Measurements from ENCODE around the gene CAPN10. TPM values are rescaled to one million over a fixed set of nuclear protein-coding genes. Genes with fewer than 3 reads are reported as not detected.
A peak's percentile ranks its signal among the peaks of the same experiment; 100 is the strongest.

The CAPN10 gene
- polyA plus RNA-seq, 3 donors, result 7.3 to 57.0 (median 7.4) TPM

DNA sequence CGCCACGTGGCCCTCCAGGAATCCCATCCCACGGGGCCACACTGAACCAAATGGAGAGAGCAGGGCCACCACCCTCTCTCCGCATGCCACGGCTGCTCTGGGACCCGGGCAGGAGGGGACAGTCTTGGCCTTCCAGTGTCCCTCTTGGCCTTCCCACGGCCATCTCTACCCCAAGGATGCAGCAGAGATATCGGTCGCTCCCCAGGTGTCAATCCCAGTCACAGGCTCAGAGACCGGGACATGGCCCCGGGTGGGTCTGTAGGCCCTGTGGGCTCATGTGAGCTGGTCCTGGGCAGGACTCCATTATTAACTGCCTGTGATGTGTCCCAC, 15.3 kb downstream of the CAPN10 start:
- H2AFZ ChIP-seq (ENCODE audit: insufficient read depth, low read depth, low read length, poor library complexity, severe bottlenecking), result no peak overlapping the region
- DNase-seq, result no peak
- H3K27me3 Mint-ChIP-seq (ENCODE audit: low read depth in 3 of 3), result peaks cover 0 to 8% (median 2%) of the 10 kb centered on the region in 3 donors
- no peak overlapping the region for H3K27ac ChIP-seq (ENCODE audit: low read depth in 1 of 2, low read length in 2 of 2)
- TF ChIP-seq, protein P1, sequence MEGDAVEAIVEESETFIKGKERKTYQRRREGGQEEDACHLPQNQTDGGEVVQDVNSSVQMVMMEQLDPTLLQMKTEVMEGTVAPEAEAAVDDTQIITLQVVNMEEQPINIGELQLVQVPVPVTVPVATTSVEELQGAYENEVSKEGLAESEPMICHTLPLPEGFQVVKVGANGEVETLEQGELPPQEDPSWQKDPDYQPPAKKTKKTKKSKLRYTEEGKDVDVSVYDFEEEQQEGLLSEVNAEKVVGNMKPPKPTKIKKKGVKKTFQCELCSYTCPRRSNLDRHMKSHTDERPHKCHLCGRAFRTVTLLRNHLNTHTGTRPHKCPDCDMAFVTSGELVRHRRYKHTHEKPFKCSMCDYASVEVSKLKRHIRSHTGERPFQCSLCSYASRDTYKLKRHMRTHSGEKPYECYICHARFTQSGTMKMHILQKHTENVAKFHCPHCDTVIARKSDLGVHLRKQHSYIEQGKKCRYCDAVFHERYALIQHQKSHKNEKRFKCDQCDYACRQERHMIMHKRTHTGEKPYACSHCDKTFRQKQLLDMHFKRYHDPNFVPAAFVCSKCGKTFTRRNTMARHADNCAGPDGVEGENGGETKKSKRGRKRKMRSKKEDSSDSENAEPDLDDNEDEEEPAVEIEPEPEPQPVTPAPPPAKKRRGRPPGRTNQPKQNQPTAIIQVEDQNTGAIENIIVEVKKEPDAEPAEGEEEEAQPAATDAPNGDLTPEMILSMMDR (IDR thresholded peaks at IDR 0.05), result no peak
- H3K36me3 ChIP-seq (replicated peaks in 1 of 2; ENCODE audit: control insufficient read depth in 1 of 2, insufficient read depth in 2 of 2, low read length in 2 of 2), result peaks cover 31 to 55% of the 10 kb centered on the region in 2 donors
- 94% methylated on average over 10 of the region's 11 CpGs for WGBS (ENCODE audit: insufficient coverage)
- peaks cover 9% of the 10 kb centered on the region for H3K4me1 Mint-ChIP-seq
- no peak overlapping the region for H3K4me3 ChIP-seq (replicated peaks in 1 of 3; ENCODE audit: low read depth in 2 of 3, low read length in 3 of 3)
- H3K9me3 Mint-ChIP-seq, result no peaks in the 10 kb centered on the region
- H3K27me3 ChIP-seq (ENCODE audit: control insufficient read depth in 2 of 2, insufficient read depth in 2 of 2, low read length in 2 of 2), result no peaks in the 10 kb centered on the region
- no peak overlapping the region for H3K4me2 ChIP-seq (replicated peaks; ENCODE audit: extremely low read depth, low read length, poor library complexity, severe bottlenecking)
- H3K9ac ChIP-seq (ENCODE audit: insufficient read depth, low read length, poor library complexity, severe bottlenecking), result no peak overlapping the region
- intact Hi-C loops (cut with micrococcal nuclease), result loop anchor here in 1 of 2 donors (10.0 kb wide), 1 partner anchor 63 kb away; no protein-coding TSS in a partner anchor
- no peaks in the 10 kb centered on the region for H3K79me2 ChIP-seq (ENCODE audit: insufficient read depth, low read length)
- H4K20me1 ChIP-seq (ENCODE audit: insufficient read depth, low read length), result no peaks in the 10 kb centered on the region
- H3K27ac Mint-ChIP-seq, result peak overlapping the region in 2 of 7 donors; percentile 54 to 63
- peaks cover 9 to 11% of the 10 kb centered on the region in 2 donors for H3K4me1 ChIP-seq (ENCODE audit: control insufficient read depth in 1 of 2, insufficient read depth in 2 of 2, low read length in 2 of 2)
- peaks cover 23 to 44% of the 10 kb centered on the region in 2 donors for H3K36me3 Mint-ChIP-seq
- no peak overlapping the region for H3K4me3 Mint-ChIP-seq
- H3K9me3 ChIP-seq (replicated peaks in 1 of 2; ENCODE audit: control insufficient read depth in 1 of 2, insufficient read depth in 1 of 2, low read length in 2 of 2), result no peaks in the 10 kb centered on the region

GRCh38 chr2:240602266-240603050, 15.9 kb downstream of the CAPN10 start:
- DNase-seq, result no peak
- Histone ChIP-seq H3K27me3 (ENCODE audit: control insufficient read depth in 2 of 2, insufficient read depth in 2 of 2, low read length in 2 of 2) (no peaks in the 10 kb centered on the region), H2AFZ (ENCODE audit: insufficient read depth, low read depth, low read length, poor library complexity, severe bottlenecking) (no peak overlapping the region), H3K79me2 (ENCODE audit: insufficient read depth, low read length) (no peaks in the 10 kb centered on the region), H3K36me3 (replicated peaks in 1 of 2; ENCODE audit: control insufficient read depth in 1 of 2, insufficient read depth in 2 of 2, low read length in 2 of 2) (peaks cover 26 to 48% of the 10 kb centered on the region in 2 donors), H3K27ac (ENCODE audit: low read depth in 1 of 2, low read length in 2 of 2) (no peak overlapping the region), H3K4me1 (ENCODE audit: control insufficient read depth in 1 of 2, insufficient read depth in 2 of 2, low read length in 2 of 2) (peaks cover 9 to 11% of the 10 kb centered on the region in 2 donors), H3K4me2 (replicated peaks; ENCODE audit: extremely low read depth, low read length, poor library complexity, severe bottlenecking) (no peak overlapping the region), H3K4me3 (replicated peaks in 1 of 3; ENCODE audit: low read depth in 2 of 3, low read length in 3 of 3) (no peak overlapping the region), H4K20me1 (ENCODE audit: insufficient read depth, low read length) (no peaks in the 10 kb centered on the region), H3K9ac (ENCODE audit: insufficient read depth, low read length, poor library complexity, severe bottlenecking) (no peak overlapping the region), H3K9me3 (replicated peaks in 1 of 2; ENCODE audit: control insufficient read depth in 1 of 2, insufficient read depth in 1 of 2, low read length in 2 of 2) (no peaks in the 10 kb centered on the region)
- WGBS (ENCODE audit: insufficient coverage), result 93% methylated on average over 29 of the region's 32 CpGs
- peaks cover 23 to 40% of the 10 kb centered on the region in 2 donors for H3K36me3 Mint-ChIP-seq
- no peak overlapping the region for H3K4me3 Mint-ChIP-seq
- H3K9me3 Mint-ChIP-seq, result no peaks in the 10 kb centered on the region
- intact Hi-C loops (cut with micrococcal nuclease), result loop anchor here in 1 of 2 donors (10.0 kb wide), 1 partner anchor 62 kb away; no protein-coding TSS in a partner anchor
- TF ChIP-seq, protein P1 (IDR thresholded peaks at IDR 0.05), result no peak
- H3K4me1 Mint-ChIP-seq, result peaks cover 9% of the 10 kb centered on the region
- H3K27me3 Mint-ChIP-seq (ENCODE audit: low read depth in 3 of 3), result peaks cover 0 to 8% (median 5%) of the 10 kb centered on the region in 3 donors
- H3K27ac Mint-ChIP-seq, result peak overlapping the region in 1 of 7 donors; percentile 68
